ENCODE data around the gene CCDC187.

CCDC187 gene

DNA sequence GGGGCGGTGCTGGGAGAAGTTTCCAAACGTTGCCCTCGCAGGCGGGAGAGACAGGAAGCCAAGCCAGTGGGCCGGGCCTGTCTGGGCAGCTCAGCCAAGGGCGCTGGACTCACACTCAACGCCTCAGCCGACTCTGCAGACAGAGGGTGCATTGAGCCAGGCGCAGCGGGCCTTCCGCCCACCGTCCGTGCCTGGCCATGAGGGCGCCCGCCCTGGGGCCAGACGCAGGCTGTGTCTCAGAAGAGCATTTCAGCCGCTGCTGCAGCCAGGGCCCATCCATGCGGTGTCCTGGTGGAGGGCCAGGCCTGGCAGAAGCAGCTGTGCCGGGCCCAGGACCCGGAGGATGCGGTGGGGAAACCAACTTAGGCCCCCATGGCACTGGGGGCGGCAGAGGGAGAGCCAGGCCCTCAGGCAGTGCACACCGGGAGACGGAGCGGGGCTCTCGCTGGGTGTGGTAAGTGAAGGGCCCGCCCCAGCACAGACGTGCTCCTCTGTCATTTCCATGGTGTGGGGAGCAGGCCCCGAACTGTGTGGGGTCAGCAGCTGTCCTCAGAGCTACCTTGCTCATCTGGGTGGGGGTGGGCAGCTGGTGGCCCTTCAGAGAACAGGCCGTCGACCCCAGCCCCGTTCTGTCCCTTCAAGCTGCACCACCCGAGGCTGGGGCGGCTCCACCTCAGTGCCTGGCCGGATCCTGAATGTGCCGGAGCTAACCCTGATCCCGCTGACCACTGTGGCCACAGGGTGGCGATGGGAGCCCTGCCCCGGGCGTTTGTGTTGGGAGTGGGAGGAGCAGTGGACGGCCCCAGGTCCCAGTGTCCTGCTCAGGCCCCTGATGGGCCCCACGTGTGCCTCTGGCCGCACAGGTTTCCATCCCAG lies 41.6 kb upstream of the CCDC187 start:
- TF ChIP-seq, protein P1, sequence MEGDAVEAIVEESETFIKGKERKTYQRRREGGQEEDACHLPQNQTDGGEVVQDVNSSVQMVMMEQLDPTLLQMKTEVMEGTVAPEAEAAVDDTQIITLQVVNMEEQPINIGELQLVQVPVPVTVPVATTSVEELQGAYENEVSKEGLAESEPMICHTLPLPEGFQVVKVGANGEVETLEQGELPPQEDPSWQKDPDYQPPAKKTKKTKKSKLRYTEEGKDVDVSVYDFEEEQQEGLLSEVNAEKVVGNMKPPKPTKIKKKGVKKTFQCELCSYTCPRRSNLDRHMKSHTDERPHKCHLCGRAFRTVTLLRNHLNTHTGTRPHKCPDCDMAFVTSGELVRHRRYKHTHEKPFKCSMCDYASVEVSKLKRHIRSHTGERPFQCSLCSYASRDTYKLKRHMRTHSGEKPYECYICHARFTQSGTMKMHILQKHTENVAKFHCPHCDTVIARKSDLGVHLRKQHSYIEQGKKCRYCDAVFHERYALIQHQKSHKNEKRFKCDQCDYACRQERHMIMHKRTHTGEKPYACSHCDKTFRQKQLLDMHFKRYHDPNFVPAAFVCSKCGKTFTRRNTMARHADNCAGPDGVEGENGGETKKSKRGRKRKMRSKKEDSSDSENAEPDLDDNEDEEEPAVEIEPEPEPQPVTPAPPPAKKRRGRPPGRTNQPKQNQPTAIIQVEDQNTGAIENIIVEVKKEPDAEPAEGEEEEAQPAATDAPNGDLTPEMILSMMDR (IDR thresholded peaks at IDR 0.05; ENCODE audit: low read depth, low read length, poor library complexity, severe bottlenecking): no peak
- TF ChIP-seq EZH2phosphoT487 (IDR thresholded peaks at IDR 0.05; ENCODE audit: borderline replicate concordance, low read length): no peak
- Histone ChIP-seq H3K79me2 (ENCODE audit: control insufficient read depth, low read length) (no peaks in the 10 kb centered on the region), H3K9me3 (ENCODE audit: control insufficient read depth, insufficient read depth, low read length) (no peaks in the 10 kb centered on the region), H3F3A (ENCODE audit: control insufficient read depth, insufficient read depth) (no peaks in the 10 kb centered on the region), H3K4me1 (ENCODE audit: control insufficient read depth, low read length) (peaks cover 9% of the 10 kb centered on the region; the same call in 1 of the 2 replicates), H3K36me3 (ENCODE audit: control insufficient read depth, low read length) (no peaks in the 10 kb centered on the region), H3K27me3 (ENCODE audit: control insufficient read depth, low read length) (no peaks in the 10 kb centered on the region), H3K9me2 (replicated peaks; ENCODE audit: control insufficient read depth, low read length) (no peaks in the 10 kb centered on the region), H4K20me1 (ENCODE audit: control insufficient read depth, insufficient read depth, low read depth, low read length) (no peaks in the 10 kb centered on the region), H3K4me3 (ENCODE audit: low read length) (no peak overlapping the region), H3K4me2 (ENCODE audit: low read length) (no peak overlapping the region), H3K27ac (ENCODE audit: low read depth, low read length) (no peak overlapping the region)

- Histone ChIP-seq H3K4me2 (ENCODE audit: low read length) (no peak overlapping the region), H3K4me1 (ENCODE audit: control insufficient read depth, low read length) (peaks cover 9% of the 10 kb centered on the region; the same call in 1 of the 2 replicates), H3K27me3 (ENCODE audit: control insufficient read depth, low read length) (no peaks in the 10 kb centered on the region), H4K20me1 (ENCODE audit: control insufficient read depth, insufficient read depth, low read depth, low read length) (no peaks in the 10 kb centered on the region), H3K9me3 (ENCODE audit: control insufficient read depth, insufficient read depth, low read length) (no peaks in the 10 kb centered on the region), H3K9me2 (replicated peaks; ENCODE audit: control insufficient read depth, low read length) (no peaks in the 10 kb centered on the region), H3K79me2 (ENCODE audit: control insufficient read depth, low read length) (no peaks in the 10 kb centered on the region), H3K4me3 (ENCODE audit: low read length) (no peak overlapping the region), H3K36me3 (ENCODE audit: control insufficient read depth, low read length) (no peaks in the 10 kb centered on the region), H3F3A (ENCODE audit: control insufficient read depth, insufficient read depth) (no peaks in the 10 kb centered on the region), H3K27ac (ENCODE audit: low read depth, low read length) (no peak overlapping the region)
- TF ChIP-seq, protein P1 (IDR thresholded peaks at IDR 0.05; ENCODE audit: low read depth, low read length, poor library complexity, severe bottlenecking): no peak
- TF ChIP-seq EZH2phosphoT487 (IDR thresholded peaks at IDR 0.05; ENCODE audit: borderline replicate concordance, low read length): no peak
Observed at GRCh38 chr9:136344544-136345280, 40.8 kb upstream of the CCDC187 start.

DNA sequence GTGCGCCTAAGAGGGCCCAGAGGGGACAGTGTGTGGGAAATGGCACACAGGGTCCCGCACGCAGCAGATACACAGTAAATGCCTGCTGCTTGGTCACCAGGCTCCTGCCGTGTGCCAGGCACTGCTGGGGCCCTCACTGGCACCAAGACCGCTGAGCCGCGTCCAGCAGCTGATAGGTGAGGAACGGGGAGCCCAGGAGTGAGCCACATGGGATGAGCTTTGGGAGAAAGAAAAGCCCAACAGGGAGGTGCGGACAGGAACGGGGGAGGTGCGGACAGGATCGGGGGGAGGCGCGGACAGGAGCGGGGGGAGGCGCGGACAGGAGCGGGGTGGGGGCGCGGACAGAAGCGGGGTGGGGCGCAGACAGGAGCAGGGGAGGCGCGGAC lies 40.0 kb upstream of the CCDC187 start:
- Histone ChIP-seq H3K9me2 (replicated peaks; ENCODE audit: control insufficient read depth, low read length) (no peaks in the 10 kb centered on the region), H3K27ac (ENCODE audit: low read depth, low read length) (no peak overlapping the region), H3K79me2 (ENCODE audit: control insufficient read depth, low read length) (no peaks in the 10 kb centered on the region), H3K9me3 (ENCODE audit: control insufficient read depth, insufficient read depth, low read length) (no peaks in the 10 kb centered on the region), H3K27me3 (ENCODE audit: control insufficient read depth, low read length) (no peaks in the 10 kb centered on the region), H3K4me1 (ENCODE audit: control insufficient read depth, low read length) (peaks cover 9% of the 10 kb centered on the region; the same call in 1 of the 2 replicates), H3K36me3 (ENCODE audit: control insufficient read depth, low read length) (no peaks in the 10 kb centered on the region), H3F3A (ENCODE audit: control insufficient read depth, insufficient read depth) (no peaks in the 10 kb centered on the region), H4K20me1 (ENCODE audit: control insufficient read depth, insufficient read depth, low read depth, low read length) (no peaks in the 10 kb centered on the region), H3K4me2 (ENCODE audit: low read length) (no peak overlapping the region), H3K4me3 (ENCODE audit: low read length) (no peak overlapping the region)
- TF ChIP-seq, protein P1 (IDR thresholded peaks at IDR 0.05; ENCODE audit: low read depth, low read length, poor library complexity, severe bottlenecking): no peak
- no peak for TF ChIP-seq EZH2phosphoT487 (IDR thresholded peaks at IDR 0.05; ENCODE audit: borderline replicate concordance, low read length)
